NCI-H146 (cell line): Measurements from ENCODE around the gene TSPAN5.
"Not testable (repeated sequence)": the region's sequence is repeated elsewhere in the genome, so short reads cannot be mapped to it uniquely, and the experiment has no call there.

ENCODE experiments used
- DNase-seq: peaks from one replicate; lab custom pipeline; 2025; lab: John Stamatoyannopoulos, UW

Gene TSPAN5

DNA sequence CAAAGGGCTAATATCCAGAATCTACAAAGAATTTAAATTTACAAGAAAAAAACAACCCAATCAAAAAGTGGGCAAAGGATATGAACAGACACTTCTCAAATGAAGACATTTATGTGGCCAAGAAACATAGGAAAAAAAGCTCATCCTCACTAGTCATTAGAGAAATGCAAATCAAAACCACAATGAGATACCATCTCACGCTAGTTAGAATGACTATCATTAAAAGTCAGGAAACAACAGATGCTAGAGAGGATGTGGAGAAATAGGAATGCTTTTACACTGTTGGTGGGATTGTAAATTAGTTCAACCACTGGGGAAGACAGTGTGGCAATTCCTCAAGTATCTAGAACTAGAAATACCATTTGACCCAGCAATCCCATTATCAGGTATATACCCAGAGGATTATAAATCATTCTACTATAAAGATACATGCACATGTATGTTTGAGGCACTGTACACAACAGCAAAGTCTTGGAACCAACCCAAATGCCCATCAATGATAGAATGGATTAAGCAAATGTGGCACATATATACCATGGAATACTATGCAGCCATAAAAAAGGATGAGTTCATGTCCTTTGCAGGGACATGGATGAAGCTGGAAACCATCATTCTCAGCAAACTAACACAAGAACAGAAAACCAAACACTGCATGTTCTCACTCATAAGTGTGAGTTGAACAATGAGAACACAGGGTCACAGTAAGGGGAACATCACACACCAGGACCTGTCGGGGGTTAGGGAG, 197.1 kb downstream of the TSPAN5 start:
- DNase-seq = not testable (repeated sequence)

DNA sequence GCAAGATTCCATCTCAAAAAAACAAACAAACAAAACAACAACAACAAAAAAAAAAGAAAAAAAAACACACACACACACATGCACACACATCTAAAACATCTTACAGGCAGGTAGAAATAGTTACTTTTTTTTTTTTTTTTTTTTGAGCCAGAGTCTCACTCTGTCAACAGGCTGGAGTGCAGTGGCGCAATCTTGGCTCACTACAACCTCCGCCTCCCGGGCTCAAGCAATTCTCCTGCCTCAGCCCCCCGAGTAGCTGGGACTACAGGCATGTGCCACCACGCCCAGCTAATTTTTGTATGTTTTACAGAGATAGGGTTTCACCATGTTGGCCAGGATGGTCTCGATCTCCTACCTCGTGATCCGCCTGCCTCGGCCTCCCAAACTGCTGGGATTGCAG, 201.0 kb downstream of the TSPAN5 start:
- not testable (repeated sequence) for DNase-seq

DNA sequence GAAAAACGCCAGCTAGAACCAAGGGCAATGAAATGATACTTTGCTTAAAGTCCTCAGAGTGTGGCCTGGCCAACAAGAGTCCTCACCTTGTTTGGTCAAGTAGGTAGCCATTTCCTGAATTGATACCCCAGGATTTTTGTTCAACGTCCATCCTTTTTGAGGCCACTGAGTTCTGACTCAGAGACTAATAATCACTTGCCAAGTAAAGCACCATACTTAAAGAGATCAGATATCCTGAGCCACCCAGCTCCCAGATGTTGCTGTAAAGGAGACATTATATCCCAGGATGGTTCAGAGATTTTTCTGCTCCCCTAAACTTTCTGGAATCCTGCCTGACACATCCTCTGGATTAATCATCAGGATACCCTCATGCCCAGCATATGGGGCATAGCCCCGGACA, 206.3 kb downstream of the TSPAN5 start:
- DNase-seq = no peak

DNA sequence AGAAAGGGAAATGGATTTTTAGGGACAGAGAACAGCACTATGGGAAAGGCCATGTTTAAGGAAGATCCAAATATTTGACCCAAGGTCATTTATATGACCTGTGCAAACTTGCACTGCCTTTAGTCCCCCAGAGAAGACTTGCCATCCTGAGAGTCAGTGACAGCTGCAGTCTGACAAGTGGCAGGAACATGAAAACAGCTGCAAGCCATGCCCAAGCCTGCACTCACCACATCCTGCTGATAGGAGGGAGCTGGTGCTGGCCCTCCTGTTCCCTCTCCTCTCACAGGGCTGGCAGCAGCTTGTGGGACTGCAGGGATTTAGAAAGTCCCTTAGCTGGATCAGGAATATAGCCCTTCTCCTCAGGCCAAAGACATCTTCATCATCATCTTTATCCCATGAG, 209.5 kb downstream of the TSPAN5 start:
- no peak for DNase-seq

DNA sequence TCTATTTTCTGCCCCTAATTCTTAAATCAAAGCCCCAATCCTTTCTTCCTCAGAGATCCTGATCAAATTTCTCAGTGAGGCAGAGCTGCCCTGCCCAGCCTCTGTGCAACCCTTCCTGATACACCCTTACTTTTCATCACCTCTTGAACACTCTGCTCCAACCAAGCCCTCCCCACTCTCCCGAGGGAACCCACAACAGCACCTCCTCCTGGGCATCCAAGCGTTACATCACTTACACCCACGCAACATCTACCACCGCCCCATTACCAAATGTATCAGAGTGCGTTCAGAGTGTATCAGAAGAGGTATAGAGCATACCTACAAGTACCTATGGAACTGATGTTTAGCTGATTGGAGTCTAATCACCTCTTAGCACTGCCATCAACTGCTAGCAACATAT, 210.8 kb downstream of the TSPAN5 start:
- no peak for DNase-seq

DNA sequence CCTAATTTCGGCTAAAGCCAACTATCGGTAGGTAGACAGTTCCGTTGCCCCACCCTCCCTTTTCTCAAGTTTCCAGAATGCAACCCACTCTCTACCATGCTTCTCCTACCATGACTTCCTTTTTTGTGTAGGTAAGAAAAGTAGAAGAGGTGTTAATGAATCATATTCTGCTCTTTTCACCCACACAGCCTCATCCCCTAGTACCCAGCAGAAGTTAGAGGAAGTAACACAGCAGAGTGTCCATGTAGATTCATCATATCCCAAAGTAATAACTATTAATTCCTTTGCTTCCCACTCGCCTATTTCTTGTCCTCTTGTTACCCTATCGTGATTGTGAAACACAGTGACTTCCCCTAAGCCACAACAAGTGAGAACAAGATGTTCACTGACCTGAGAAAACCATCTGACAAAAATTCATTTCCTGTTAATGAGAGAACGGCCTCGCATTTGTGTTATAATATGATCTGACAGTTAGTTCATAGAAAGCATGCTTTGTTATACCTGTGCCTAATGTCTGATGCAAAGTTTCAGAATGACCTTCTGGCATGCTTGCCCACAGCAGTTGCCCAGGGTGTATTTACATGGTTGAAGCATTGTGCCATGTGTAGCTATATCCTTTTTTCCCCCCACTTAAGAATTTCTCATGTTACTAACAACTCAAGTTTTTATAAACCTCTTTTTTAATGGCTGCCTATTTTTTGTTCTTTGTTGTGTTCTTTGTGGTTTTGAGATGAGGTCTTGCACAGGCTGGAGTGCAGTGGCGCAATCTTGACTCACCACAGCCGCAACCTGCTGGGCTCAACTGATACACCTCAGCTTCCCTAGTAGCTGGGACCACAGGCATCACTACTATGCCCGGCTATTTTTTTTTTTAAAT, 211.7 kb downstream of the TSPAN5 start:
- no peak for DNase-seq

DNA sequence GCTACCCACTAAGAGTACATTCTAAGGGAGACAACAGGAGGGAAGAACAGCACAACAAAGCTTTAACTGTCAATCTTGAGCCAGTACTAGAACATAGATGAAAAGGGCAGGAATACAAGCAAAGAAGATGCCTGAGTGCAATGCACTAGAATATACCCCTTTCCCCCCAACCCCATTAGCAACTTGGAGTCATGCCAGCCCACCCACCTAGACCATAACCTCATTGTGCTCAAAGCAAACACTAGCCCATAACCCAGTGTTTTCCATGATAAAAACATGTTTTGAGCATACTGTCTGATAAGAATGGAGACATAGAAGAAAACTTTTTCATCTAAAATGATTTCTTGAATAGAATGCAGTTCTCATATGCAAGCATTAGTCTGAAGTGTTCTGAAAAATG, 214.0 kb downstream of the TSPAN5 start:
- no peak for DNase-seq

DNA sequence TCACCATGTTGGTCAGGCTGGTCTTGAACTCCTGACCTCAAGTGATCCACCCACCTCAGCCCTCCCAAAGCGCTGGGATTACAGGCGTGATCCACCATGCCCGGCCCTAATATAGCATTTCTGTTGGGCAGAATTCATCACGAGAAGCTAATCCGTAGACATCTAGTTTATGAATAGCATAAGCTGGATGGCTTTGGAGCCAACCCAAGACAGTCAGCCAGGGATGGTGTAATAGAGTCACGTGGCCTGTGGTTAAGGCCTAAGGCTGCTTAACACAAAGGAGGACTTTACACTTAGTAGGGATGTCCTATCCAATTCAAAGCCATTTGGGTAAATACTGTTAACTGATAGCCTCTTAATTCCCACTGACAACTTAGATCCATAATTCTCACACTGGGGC, 223.6 kb downstream of the TSPAN5 start:
- no peak for DNase-seq

DNA sequence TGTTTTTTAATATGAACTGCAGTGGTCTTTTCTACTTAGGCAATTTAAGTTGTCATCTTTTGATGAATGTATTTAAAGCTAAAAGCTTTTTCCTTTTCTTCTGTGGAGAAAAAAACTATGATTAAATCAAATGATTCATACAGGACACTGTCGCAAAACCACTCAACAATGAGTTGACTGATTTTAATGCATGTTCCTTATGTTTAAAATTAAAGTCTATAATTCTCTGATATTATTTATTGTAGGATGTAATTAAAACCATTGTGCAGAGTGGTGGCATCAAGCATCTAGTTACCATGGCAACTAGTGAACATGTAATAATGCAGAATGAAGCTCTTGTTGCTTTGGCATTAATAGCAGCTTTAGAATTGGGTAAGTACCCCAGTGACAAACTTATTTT, 224.7 kb downstream of the TSPAN5 start:
- DNase-seq = no peak

DNA sequence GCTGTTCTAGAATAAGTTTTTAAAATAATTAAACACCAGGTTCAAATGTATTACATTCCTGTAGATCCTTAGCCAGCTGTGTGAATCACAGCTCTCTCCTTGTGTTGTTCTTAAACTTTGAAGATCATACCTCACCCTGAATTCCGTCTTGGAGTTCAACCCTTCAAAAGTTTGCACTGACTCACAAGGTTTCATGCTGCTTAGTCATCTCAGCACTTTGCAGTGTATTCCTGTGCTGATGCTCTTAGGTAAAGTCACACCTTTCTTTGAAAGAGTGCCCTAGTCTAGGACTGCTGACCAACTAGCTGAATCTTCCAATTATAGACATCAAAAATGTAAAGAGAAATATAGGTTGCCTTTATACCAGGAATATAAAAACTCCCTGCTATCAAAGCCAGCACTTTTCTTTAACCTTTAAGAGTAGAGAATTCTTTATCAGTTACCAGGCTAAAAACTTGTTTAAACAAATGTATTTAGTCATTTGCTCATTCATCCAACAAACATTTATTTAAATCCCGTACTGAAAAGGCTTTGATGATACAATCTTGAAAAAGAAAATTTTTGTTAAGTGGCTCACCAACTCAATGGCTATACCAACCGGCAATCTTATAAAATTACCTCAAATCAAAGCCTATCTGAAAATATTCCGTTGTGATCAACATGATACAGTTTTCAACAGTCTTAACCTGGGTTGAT, 227.6 kb downstream of the TSPAN5 start:
- no peak for DNase-seq

DNA sequence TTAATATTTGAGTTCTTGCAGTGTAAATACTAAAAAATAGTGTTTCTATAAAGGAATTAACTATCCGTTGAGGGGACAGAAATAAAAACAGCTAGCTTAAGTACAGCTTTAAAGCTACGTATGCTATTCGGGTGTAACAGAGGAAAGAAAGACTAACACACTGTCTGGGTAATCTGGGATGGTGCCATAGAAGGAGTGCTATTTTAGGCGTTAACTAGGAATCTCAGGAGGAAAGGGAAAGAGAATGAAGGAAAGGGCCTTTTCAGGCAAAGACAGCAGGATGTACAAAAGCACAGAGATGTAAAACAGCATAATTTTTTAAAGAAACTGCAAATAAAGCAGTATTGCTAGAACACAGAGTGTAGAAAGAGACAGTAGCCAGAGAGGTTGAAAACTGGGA, 235.4 kb downstream of the TSPAN5 start:
- DNase-seq = no peak

DNA sequence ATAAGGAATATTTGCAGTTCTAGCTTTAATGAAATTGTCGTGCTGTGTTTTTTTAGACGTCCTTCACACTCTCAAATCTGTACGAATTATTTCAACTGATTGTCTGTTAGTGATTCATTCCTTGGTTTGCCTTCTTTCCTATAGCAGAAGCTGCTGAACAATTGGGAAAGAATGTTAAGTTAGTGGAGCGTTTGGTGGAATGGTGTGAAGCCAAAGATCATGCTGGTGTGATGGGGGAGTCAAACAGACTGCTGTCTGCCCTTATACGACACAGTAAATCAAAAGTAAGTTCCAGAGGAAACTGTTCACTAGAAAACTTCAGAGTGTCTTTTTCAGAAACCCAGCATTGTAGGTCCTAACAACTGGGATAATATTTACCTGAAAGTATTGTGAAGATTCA, 237.3 kb downstream of the TSPAN5 start:
- DNase-seq = no peak
